C4-2B (cell line): ENCODE data around the gene NT5C1A.

Source experiments
- CTCF ChIP-seq: fragments of 450-650 bp; conservative IDR thresholded peaks from 2 replicates; pipeline ENCODE4 v1.5.1; 2017; ENCODE audit warnings: mild to moderate bottlenecking
- ZFX ChIP-seq: fragments of 450-650 bp; IDR thresholded peaks from 2 replicates; pipeline ENCODE4 v1.6.1; 2017

DNA sequence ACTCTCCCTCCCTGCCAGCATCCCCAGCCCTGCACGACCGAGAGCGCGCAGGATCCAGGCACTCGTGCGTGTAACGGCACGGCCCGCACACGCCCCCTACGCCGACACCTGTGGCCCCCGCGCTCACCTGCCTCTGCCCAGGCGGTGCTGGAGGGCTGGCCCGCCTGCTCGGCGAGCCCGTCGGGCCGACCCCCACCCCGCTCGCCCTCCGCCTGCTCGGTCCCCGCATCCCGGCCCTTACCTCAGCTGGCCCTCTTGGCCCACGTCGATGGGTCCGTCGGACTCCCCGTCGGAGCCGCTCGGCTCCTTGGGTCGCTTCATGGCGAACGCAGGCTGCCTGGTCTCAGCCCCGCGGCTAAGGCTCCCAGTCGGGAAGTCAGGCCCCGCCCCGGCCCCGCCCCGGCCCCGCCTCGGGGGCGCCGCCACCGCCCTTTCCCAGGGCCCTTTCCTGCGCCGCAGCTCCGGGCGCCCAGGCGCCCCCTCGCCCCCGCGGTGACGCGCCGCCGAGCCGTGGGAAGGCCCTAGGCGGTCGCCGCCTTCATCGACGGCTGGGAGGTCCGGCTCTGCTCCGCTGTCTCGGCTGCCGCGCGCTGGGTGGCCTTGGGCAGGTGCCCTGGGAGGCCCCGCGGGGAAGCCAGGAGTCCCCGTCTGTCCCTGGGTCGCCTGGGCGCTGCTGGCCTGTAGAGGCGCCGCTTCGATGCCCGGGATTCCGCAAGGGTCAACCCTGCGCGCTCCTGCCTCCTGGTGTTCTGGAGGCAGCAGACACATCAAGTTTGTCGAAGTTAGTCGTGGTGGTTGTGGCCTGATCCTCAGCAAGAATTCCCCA is 32.4 kb downstream of the NT5C1A start, which contains the start of gene HEYL:
- TF ChIP-seq CTCF, result no peak
- TF ChIP-seq ZFX, result no peak
